ENCODE results near the gene ARMC6. TPM values are rescaled to one million over a fixed set of nuclear protein-coding genes. Genes with fewer than 3 reads are reported as not detected.

The ARMC6 gene
- polyA plus RNA-seq, 1 donor from 2014 or later, result 74.4 TPM

DNA sequence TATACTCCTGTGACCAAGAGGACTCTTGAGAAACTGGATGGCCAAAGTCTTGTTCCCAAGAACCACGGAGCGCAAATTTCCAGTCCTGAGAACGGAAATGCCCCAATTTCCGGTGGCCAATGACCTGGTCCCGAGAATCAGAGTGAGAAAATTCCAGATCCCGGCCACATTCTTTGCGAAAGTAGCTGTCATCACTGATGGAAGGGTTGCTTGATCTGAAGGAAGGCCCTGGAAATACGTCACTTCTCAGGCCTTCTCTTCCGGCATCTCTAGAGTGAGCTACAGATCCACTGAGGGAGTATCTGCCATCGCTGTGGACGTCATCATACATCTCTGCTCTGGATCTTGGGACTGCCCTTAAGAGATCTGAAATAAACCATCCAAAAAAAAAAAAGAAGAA, 7.5 kb upstream of the ARMC6 start:
- TF ChIP-seq SMC3 (conservative IDR thresholded peaks at IDR 0.05; ENCODE audit: poor library complexity), result no peak
- H3K9me2 ChIP-seq (ENCODE audit: insufficient read depth, low read length), result no peaks in the 10 kb centered on the region
- no peak overlapping the region for H3K4me3 ChIP-seq (ENCODE audit: low read length)
- H3K36me3 ChIP-seq (ENCODE audit: insufficient read depth, low read length), result peaks cover 9% of the 10 kb centered on the region
- no peak overlapping the region for H3K4me2 ChIP-seq (ENCODE audit: low read length)
- no peak overlapping the region for H2AFZ ChIP-seq (ENCODE audit: low read depth, low read length)
- peaks cover 30% of the 10 kb centered on the region for H3K79me2 ChIP-seq (replicated peaks; ENCODE audit: insufficient read depth, low read length)
- H3K27ac ChIP-seq (ENCODE audit: low read length), result no peak overlapping the region
- peaks cover 3% of the 10 kb centered on the region for H4K20me1 ChIP-seq (ENCODE audit: insufficient read depth)
- H3F3A ChIP-seq (ENCODE audit: insufficient read depth, low read length, poor library complexity, severe bottlenecking), result no peaks in the 10 kb centered on the region
- H3K9ac ChIP-seq (ENCODE audit: low read length), result no peak overlapping the region
- H3K27me3 ChIP-seq (ENCODE audit: insufficient read depth, low read depth, low read length), result no peaks in the 10 kb centered on the region
- H3K9me3 ChIP-seq (ENCODE audit: low read length), result no peaks in the 10 kb centered on the region

DNA sequence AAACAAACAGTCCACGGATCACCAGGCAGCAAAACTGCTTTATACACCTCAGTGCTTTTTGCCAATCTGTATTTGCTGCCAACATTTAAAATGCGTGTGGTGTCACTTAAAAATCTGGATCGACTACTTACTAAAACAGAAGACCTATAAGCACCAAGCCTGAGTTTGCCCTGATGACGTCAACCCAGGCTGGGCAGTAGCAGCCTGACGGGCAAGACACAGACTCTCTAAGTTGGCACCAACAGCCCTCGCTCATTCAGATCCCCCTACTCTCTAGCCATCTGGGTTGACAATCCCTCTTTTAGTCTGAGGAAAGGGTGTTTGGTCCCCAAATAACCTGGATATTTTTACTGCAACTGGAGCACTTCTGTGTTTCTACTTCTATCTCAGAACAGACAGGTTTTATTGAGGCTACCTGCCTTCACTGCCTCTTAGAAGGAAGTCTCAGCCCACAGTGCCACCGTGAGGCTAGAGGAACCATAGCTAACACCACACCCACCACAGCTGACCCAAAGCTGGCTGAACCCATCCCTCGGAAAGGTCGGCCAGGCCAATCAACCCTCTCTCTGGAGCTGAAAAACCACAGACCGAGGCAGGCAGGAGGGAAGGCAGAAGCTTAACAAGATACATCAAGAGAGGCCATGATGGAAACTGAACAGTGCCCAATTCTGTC, 7.0 kb upstream of the ARMC6 start:
- Histone ChIP-seq H3K79me2 (replicated peaks; ENCODE audit: insufficient read depth, low read length) (peaks cover 29% of the 10 kb centered on the region), H3K27me3 (ENCODE audit: insufficient read depth, low read depth, low read length) (no peaks in the 10 kb centered on the region), H2AFZ (ENCODE audit: low read depth, low read length) (no peak overlapping the region), H3K36me3 (ENCODE audit: insufficient read depth, low read length) (peaks cover 9% of the 10 kb centered on the region), H3F3A (ENCODE audit: insufficient read depth, low read length, poor library complexity, severe bottlenecking) (no peaks in the 10 kb centered on the region), H3K9me2 (ENCODE audit: insufficient read depth, low read length) (no peaks in the 10 kb centered on the region), H3K9ac (ENCODE audit: low read length) (no peak overlapping the region), H3K4me2 (ENCODE audit: low read length) (no peak overlapping the region), H3K9me3 (ENCODE audit: low read length) (no peaks in the 10 kb centered on the region), H4K20me1 (ENCODE audit: insufficient read depth) (peaks cover 3% of the 10 kb centered on the region), H3K27ac (ENCODE audit: low read length) (no peak overlapping the region), H3K4me3 (ENCODE audit: low read length) (no peak overlapping the region)
- TF ChIP-seq, protein P1, sequence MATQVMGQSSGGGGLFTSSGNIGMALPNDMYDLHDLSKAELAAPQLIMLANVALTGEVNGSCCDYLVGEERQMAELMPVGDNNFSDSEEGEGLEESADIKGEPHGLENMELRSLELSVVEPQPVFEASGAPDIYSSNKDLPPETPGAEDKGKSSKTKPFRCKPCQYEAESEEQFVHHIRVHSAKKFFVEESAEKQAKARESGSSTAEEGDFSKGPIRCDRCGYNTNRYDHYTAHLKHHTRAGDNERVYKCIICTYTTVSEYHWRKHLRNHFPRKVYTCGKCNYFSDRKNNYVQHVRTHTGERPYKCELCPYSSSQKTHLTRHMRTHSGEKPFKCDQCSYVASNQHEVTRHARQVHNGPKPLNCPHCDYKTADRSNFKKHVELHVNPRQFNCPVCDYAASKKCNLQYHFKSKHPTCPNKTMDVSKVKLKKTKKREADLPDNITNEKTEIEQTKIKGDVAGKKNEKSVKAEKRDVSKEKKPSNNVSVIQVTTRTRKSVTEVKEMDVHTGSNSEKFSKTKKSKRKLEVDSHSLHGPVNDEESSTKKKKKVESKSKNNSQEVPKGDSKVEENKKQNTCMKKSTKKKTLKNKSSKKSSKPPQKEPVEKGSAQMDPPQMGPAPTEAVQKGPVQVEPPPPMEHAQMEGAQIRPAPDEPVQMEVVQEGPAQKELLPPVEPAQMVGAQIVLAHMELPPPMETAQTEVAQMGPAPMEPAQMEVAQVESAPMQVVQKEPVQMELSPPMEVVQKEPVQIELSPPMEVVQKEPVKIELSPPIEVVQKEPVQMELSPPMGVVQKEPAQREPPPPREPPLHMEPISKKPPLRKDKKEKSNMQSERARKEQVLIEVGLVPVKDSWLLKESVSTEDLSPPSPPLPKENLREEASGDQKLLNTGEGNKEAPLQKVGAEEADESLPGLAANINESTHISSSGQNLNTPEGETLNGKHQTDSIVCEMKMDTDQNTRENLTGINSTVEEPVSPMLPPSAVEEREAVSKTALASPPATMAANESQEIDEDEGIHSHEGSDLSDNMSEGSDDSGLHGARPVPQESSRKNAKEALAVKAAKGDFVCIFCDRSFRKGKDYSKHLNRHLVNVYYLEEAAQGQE (IDR thresholded peaks at IDR 0.05; ENCODE audit: borderline replicate concordance), result no peak
- peak; percentile 11 for TF ChIP-seq RAD21 (conservative IDR thresholded peaks at IDR 0.05)

DNA sequence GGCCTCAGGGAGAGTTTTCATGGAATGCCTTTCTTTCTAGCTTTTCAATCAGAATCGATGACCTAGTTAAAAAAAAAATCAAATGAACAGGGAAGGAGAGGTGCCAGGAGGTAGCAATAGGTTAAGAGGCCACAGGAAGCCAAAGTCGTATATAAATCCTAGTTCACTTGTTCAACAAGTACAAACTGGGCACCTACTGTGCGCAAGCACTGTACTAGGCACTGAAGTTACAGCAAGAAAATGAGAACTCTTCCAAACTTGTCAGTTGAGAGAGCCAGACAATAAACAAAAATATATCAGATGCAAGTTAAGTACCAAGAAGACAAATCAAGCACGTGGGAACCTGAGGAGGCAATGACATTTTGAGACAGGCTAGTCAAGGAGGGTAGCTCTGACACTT, 6.2 kb upstream of the ARMC6 start:
- no peak overlapping the region for H3K4me2 ChIP-seq (ENCODE audit: low read length)
- H3K27me3 ChIP-seq (ENCODE audit: insufficient read depth, low read depth, low read length), result no peaks in the 10 kb centered on the region
- H3K4me3 ChIP-seq (ENCODE audit: low read length), result no peak overlapping the region
- H4K20me1 ChIP-seq (ENCODE audit: insufficient read depth), result peaks cover 3% of the 10 kb centered on the region
- no peak overlapping the region for H3K27ac ChIP-seq (ENCODE audit: low read length)
- no peak overlapping the region for H3K9ac ChIP-seq (ENCODE audit: low read length)
- no peaks in the 10 kb centered on the region for H3K9me2 ChIP-seq (ENCODE audit: insufficient read depth, low read length)
- H2AFZ ChIP-seq (ENCODE audit: low read depth, low read length), result no peak overlapping the region
- peaks cover 9% of the 10 kb centered on the region for H3K36me3 ChIP-seq (ENCODE audit: insufficient read depth, low read length)
- TF ChIP-seq EP300 (conservative IDR thresholded peaks at IDR 0.05; ENCODE audit: poor library complexity, severe bottlenecking), result no peak
- TF ChIP-seq SMC3 (conservative IDR thresholded peaks at IDR 0.05; ENCODE audit: poor library complexity), result no peak
- TF ChIP-seq, protein P2, sequence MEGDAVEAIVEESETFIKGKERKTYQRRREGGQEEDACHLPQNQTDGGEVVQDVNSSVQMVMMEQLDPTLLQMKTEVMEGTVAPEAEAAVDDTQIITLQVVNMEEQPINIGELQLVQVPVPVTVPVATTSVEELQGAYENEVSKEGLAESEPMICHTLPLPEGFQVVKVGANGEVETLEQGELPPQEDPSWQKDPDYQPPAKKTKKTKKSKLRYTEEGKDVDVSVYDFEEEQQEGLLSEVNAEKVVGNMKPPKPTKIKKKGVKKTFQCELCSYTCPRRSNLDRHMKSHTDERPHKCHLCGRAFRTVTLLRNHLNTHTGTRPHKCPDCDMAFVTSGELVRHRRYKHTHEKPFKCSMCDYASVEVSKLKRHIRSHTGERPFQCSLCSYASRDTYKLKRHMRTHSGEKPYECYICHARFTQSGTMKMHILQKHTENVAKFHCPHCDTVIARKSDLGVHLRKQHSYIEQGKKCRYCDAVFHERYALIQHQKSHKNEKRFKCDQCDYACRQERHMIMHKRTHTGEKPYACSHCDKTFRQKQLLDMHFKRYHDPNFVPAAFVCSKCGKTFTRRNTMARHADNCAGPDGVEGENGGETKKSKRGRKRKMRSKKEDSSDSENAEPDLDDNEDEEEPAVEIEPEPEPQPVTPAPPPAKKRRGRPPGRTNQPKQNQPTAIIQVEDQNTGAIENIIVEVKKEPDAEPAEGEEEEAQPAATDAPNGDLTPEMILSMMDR (IDR thresholded peaks at IDR 0.05; ENCODE audit: poor library complexity, severe bottlenecking), result no peak
- no peak for TF ChIP-seq MXI1 (conservative IDR thresholded peaks at IDR 0.05; ENCODE audit: poor library complexity, severe bottlenecking)
- TF ChIP-seq TAF1 (IDR thresholded peaks at IDR 0.05; ENCODE audit: low read depth), result no peak
- TF ChIP-seq RAD21 (conservative IDR thresholded peaks at IDR 0.05), result no peak
- no peak for TF ChIP-seq POLR2AphosphoS5 (IDR thresholded peaks at IDR 0.05)
- TF ChIP-seq, protein P1 (IDR thresholded peaks at IDR 0.05; ENCODE audit: borderline replicate concordance), result no peak
- TF ChIP-seq EZH2 (IDR thresholded peaks at IDR 0.05; ENCODE audit: borderline replicate concordance, insufficient read depth, low read length, poor library complexity, severe bottlenecking), result no peak
- no peaks in the 10 kb centered on the region for H3K9me3 ChIP-seq (ENCODE audit: low read length)
- no peaks in the 10 kb centered on the region for H3F3A ChIP-seq (ENCODE audit: insufficient read depth, low read length, poor library complexity, severe bottlenecking)
- peaks cover 31% of the 10 kb centered on the region for H3K79me2 ChIP-seq (replicated peaks; ENCODE audit: insufficient read depth, low read length)
